Kidney (tissue), 14 donors: ENCODE results near the gene F7. TPM values are rescaled to one million over a fixed set of nuclear protein-coding genes. Genes with fewer than 3 reads are reported as not detected.

Source experiments
- DNase-seq, 5 donors: peaks; one replicate each; pipeline ENCODE4 v3.0.0-alpha.2; 2013 to 2020
- FAIRE-seq: peaks from 2 replicates; lab custom pipeline; 2012; peaks lifted over from hg19 to GRCh38; lab: Jason Lieb, UNC
- H3K27ac ChIP-seq, 2 donors: one replicate each; pipeline ENCODE4 v1.7.0; 2013; ENCODE audit warnings: low read depth in 2 of 2, low read length in 2 of 2, inconsistent platforms in 1 of 2
- H3K27me3 ChIP-seq: one replicate; pipeline ENCODE4 v1.7.1; 2013; ENCODE audit warnings: low read length, inconsistent platforms; ENCODE audit not compliant: control insufficient read depth, insufficient read depth
- H3K36me3 ChIP-seq, 3 donors: one replicate each; pipeline versions ENCODE4 v1.7.0 to v1.7.1; 2013; ENCODE audit warnings: low read length in 3 of 3, control low read depth in 1 of 3, inconsistent platforms in 1 of 3; ENCODE audit not compliant: insufficient read depth in 3 of 3, control insufficient read depth in 2 of 3
- H3K4me1 ChIP-seq, 3 donors: one replicate each; pipeline versions ENCODE4 v1.7.0 to v1.7.1; 2013; ENCODE audit warnings: low read length in 3 of 3, inconsistent platforms in 1 of 3, low read depth in 1 of 3; ENCODE audit not compliant: control insufficient read depth in 2 of 3, insufficient read depth in 2 of 3
- H3K4me3 ChIP-seq, 3 donors: one replicate each; pipeline versions ENCODE4 v1.7.0 to v1.8.1; 2013; ENCODE audit warnings: low read length in 3 of 3, control low read depth in 1 of 3, inconsistent platforms in 1 of 3
- H3K9ac ChIP-seq, 3 donors: one replicate each; pipeline versions ENCODE4 v1.7.0 to v1.7.1; 2013; ENCODE audit warnings: low read length in 3 of 3, control low read depth in 1 of 3, inconsistent platforms in 1 of 3
- H3K9me3 ChIP-seq, 3 donors: one replicate each; pipeline versions ENCODE4 v1.7.0 to v1.7.1; 2013; ENCODE audit warnings: low read length in 3 of 3, control low read depth in 1 of 3, inconsistent platforms in 1 of 3; ENCODE audit not compliant: control insufficient read depth in 2 of 3, insufficient read depth in 1 of 3
- CTCF ChIP-seq: IDR thresholded peaks from 3 replicates; pipeline ENCODE4 v1.5.1; 2012; ENCODE audit warnings: mild to moderate bottlenecking, moderate library complexity, borderline replicate concordance; ENCODE audit not compliant: insufficient read depth; ENCODE audit errors: extremely low read depth
- intact Hi-C: fragments of 100-400 bp; cut with DNase I; formaldehyde crosslinking; loops from one replicate; pipeline ENCODE4 v1.11.1; 2022
- polyA plus RNA-seq: library from polyadenylated mRNA; stranded (reverse); fragments of 350-450 nt; fragmentation: Illumina TruSeq; extraction: RNeasy Lipid Tissue Mini Kit (QIAGEN cat#74804); gene quantifications from one replicate; pipeline ENCODE4 v1.2.3, GENCODE V29; 2014; ENCODE audit warnings: low read depth, low replicate concordance; ENCODE audit not compliant: insufficient read depth
- total RNA-seq: library from RNA; stranded (reverse); fragmentation: NEBNext Ultra II Directional; extraction: Animal tissue kit (Norgen Biotek cat#: 25700); gene quantifications from one replicate; pipeline ENCODE4 v1.2.1, GENCODE V29; 2021
- donor health status: control.
- donor health status: control.
- donor health status: control.
- donor health status: control.
- donor health status: control.
- donor health status: DM: yes; HTN: yes; CAD: no.
- donor health status: Normal renal cell carcinoma (clear cell type).

F7 gene
- total and polyA plus RNA-seq, 2 donors from 2014 or later = 0.16 to 0.52 TPM

- no peaks in the 10 kb centered on the region for H3K9me3 ChIP-seq
- H3K4me3 ChIP-seq = peak overlapping the region in 1 of 3 donors; percentile 1
- intact Hi-C loops = no loop called here
- no peaks in the 10 kb centered on the region for H3K36me3 ChIP-seq
- DNase-seq (peak in 3 of 5 donors; percentile 9 to 58 (median 34)), FAIRE-seq (no peak)
- H3K27me3 ChIP-seq = no peaks in the 10 kb centered on the region
- H3K9ac ChIP-seq = no peak overlapping the region
- H3K4me1 ChIP-seq = peaks cover 0 to 3% (median 0%) of the 10 kb centered on the region in 3 donors
- no peak for TF ChIP-seq CTCF
- H3K27ac ChIP-seq = no peak overlapping the region
These were observed 17.9 kb downstream of the F7 start for GRCh38 chr13:113123226-113124201.

GRCh38 chr13:113124211-113124970 is 18.8 kb downstream of the F7 start:
- H3K9ac ChIP-seq = no peak overlapping the region
- no peak overlapping the region for H3K4me3 ChIP-seq
- FAIRE-seq = no peak
- H3K9me3 ChIP-seq = no peaks in the 10 kb centered on the region
- no peaks in the 10 kb centered on the region for H3K27me3 ChIP-seq
- TF ChIP-seq CTCF = no peak
- no peak overlapping the region for H3K27ac ChIP-seq
- intact Hi-C loops = no loop called here
- DNase-seq = peak in 3 of 5 donors; percentile 3 to 62 (median 25)
- H3K4me1 ChIP-seq = peaks cover 0 to 3% (median 0%) of the 10 kb centered on the region in 3 donors
- H3K36me3 ChIP-seq = no peaks in the 10 kb centered on the region

GRCh38 chr13:113125506-113126264 is 20.1 kb downstream of the F7 start:
- peak in 2 of 5 donors; percentile 21 to 29 for DNase-seq
- H3K27ac ChIP-seq = no peak overlapping the region
- no peak overlapping the region for H3K9ac ChIP-seq

More at GRCh38 chr13:113125506-113126264, 20.1 kb downstream of the F7 start:
- Histone ChIP-seq H3K27me3 (no peaks in the 10 kb centered on the region), H3K4me3 (no peak overlapping the region), H3K36me3 (no peaks in the 10 kb centered on the region), H3K9me3 (no peaks in the 10 kb centered on the region), H3K4me1 (peaks cover 0 to 7% (median 0%) of the 10 kb centered on the region in 3 donors)
- TF ChIP-seq CTCF = no peak
- intact Hi-C loops = no loop called here
- FAIRE-seq = no peak
